Ovary (tissue), 3 donors: ENCODE measurements around the gene PPP2R2C.

Source experiments
- EP300 ChIP-seq: sonication (generic); formaldehyde crosslinking; IDR thresholded peaks from one replicate; pipeline ENCODE4 v1.6.1; 2017; ENCODE audit warnings: antibody characterized with exemption
- POLR2A ChIP-seq: fragments of 450-650 bp; IDR thresholded peaks from one replicate; pipeline ENCODE4 v1.6.1; 2017; ENCODE audit warnings: antibody characterized with exemption, mild to moderate bottlenecking, moderate library complexity
- TF ChIP-seq, protein P1 (sequence below), 3 donors: fragments of 450-650 bp in 2 of 3; fragments of 200-600 bp in 1 of 3; IDR thresholded peaks; one replicate each; pipeline versions ENCODE4 v1.5.1 to v1.8.0; 2016 to 2022; ENCODE audit warnings: antibody characterized with exemption in 3 of 3, mild to moderate bottlenecking in 1 of 3
- donor health status: DM: no; HTN: no; CAD: no.

DNA sequence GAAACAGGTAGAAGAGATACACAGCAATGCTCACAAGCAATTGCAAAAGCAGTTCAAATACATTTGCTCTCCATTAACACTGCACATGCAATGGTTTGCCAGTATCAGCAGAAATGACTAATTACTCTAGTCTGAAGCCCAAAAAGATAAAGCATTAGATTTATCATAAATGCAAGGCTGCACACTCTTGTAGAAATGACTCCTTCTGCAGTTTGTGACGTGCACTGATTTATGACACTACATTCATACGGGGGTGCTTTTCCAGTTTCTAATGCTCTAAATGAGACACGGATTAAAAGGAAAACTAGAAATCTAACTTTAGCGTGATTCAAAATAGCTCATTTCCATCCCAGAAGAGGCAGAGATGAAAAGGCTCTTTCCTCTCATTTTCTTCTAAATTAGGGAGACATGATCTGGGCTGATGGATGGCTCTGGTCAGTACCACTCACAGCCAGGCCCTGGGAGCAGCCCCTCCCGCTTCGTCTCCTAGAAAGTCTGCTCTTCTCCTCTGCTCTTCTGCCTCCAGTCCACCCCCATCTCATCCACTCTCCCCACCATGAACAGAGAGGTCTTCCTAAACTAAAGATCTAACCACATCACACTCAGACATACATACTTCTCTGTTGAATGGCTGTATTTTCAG lies 33.2 kb downstream of the PPP2R2C start:
- TF ChIP-seq POLR2A, result no peak
- TF ChIP-seq, protein P1, sequence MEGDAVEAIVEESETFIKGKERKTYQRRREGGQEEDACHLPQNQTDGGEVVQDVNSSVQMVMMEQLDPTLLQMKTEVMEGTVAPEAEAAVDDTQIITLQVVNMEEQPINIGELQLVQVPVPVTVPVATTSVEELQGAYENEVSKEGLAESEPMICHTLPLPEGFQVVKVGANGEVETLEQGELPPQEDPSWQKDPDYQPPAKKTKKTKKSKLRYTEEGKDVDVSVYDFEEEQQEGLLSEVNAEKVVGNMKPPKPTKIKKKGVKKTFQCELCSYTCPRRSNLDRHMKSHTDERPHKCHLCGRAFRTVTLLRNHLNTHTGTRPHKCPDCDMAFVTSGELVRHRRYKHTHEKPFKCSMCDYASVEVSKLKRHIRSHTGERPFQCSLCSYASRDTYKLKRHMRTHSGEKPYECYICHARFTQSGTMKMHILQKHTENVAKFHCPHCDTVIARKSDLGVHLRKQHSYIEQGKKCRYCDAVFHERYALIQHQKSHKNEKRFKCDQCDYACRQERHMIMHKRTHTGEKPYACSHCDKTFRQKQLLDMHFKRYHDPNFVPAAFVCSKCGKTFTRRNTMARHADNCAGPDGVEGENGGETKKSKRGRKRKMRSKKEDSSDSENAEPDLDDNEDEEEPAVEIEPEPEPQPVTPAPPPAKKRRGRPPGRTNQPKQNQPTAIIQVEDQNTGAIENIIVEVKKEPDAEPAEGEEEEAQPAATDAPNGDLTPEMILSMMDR (IDR thresholded peaks at IDR 0.05), result no peak
- no peak for TF ChIP-seq EP300
